GM23338 (cell line): ENCODE results near the gene TOP2A. TPM values are rescaled to one million over a fixed set of nuclear protein-coding genes. Genes with fewer than 3 reads are reported as not detected.
"Not testable (repeated sequence)": the region's sequence is repeated elsewhere in the genome, so short reads cannot be mapped to it uniquely, and the experiment has no call there.

ENCODE experiments used
- ATAC-seq: fragments of 200-7000 bp; cut with Tn5 transposase; 3 replicates; pipeline ENCODE4 v1.9.1; 2020
- DNase-seq: peaks from one replicate; pipeline ENCODE4 v3.0.0-alpha.2; 2015; ENCODE audit warnings: low spot score
- H2AFZ ChIP-seq: fragments of 200-600 bp; sonication (generic); 2 replicates; pipeline ENCODE4 v1.8.0; 2016; ENCODE audit warnings: antibody characterized with exemption, mild to moderate bottlenecking, moderate library complexity
- H3F3A ChIP-seq: fragments of 200-600 bp; sonication (generic); replicated peaks from 2 replicates; pipeline ENCODE4 v1.8.0; 2017; ENCODE audit warnings: antibody characterized with exemption, mixed run types, low read depth
- H3K27ac ChIP-seq: fragments of 200-600 bp; sonication (generic); 2 replicates; pipeline ENCODE4 v1.6.1; 2016; ENCODE audit warnings: low read depth
- H3K27me3 ChIP-seq: fragments of 200-600 bp; sonication (generic); 2 replicates; pipeline ENCODE4 v1.8.0; 2016; ENCODE audit warnings: mild to moderate bottlenecking, mixed run types, moderate library complexity; ENCODE audit not compliant: insufficient read depth
- H3K36me3 ChIP-seq: fragments of 200-600 bp; sonication (generic); 2 replicates; pipeline ENCODE4 v1.8.0; 2016; ENCODE audit warnings: mild to moderate bottlenecking; ENCODE audit not compliant: insufficient read depth
- H3K4me1 ChIP-seq: fragments of 200-600 bp; sonication (generic); 2 replicates; pipeline ENCODE4 v1.8.0; 2016; ENCODE audit warnings: mild to moderate bottlenecking, moderate library complexity; ENCODE audit not compliant: insufficient read depth
- H3K4me2 ChIP-seq: fragments of 200-600 bp; sonication (generic); 2 replicates; pipeline ENCODE4 v1.7.1; 2017; ENCODE audit warnings: mixed run types
- H3K4me3 ChIP-seq: fragments of 200-600 bp; sonication (generic); 2 replicates; pipeline ENCODE4 v1.6.1; 2016; ENCODE audit warnings: mixed run types
- H3K79me2 ChIP-seq: fragments of 200-600 bp; sonication (generic); replicated peaks from 2 replicates; pipeline ENCODE4 v1.8.0; 2017; ENCODE audit warnings: mild to moderate bottlenecking; ENCODE audit not compliant: insufficient read depth
- H3K9me2 ChIP-seq: fragments of 200-600 bp; sonication (generic); 2 replicates; pipeline ENCODE4 v1.8.0; 2017; ENCODE audit not compliant: insufficient read depth
- H4K20me1 ChIP-seq: fragments of 200-600 bp; sonication (generic); replicated peaks from 2 replicates; pipeline ENCODE4 v1.8.0; 2017; ENCODE audit warnings: mild to moderate bottlenecking; ENCODE audit not compliant: insufficient read depth
- H3K27ac Mint-ChIP-seq: 2 replicates; pipeline ENCODE4 v1.8.0; 2020; ENCODE audit warnings: inconsistent platforms, mild to moderate bottlenecking, moderate library complexity, mixed read lengths
- H3K27me3 Mint-ChIP-seq: 3 replicates; pipeline ENCODE4 v1.8.0; 2022; ENCODE audit warnings: low read depth, mild to moderate bottlenecking, moderate library complexity, mixed read lengths, inconsistent platforms; ENCODE audit not compliant: insufficient read depth, poor library complexity
- H3K36me3 Mint-ChIP-seq: 3 replicates; pipeline ENCODE4 v1.8.0; 2021; ENCODE audit warnings: low read depth, mild to moderate bottlenecking, inconsistent platforms, moderate library complexity, mixed read lengths
- H3K4me1 Mint-ChIP-seq: 3 replicates; pipeline ENCODE4 v1.8.0; 2020; ENCODE audit warnings: mild to moderate bottlenecking, inconsistent platforms, mixed read lengths
- H3K4me3 Mint-ChIP-seq: 3 replicates; pipeline ENCODE4 v1.8.0; 2021; ENCODE audit warnings: moderate library complexity, mild to moderate bottlenecking, inconsistent platforms, mixed read lengths
- H3K9me3 Mint-ChIP-seq: 3 replicates; pipeline ENCODE4 v1.8.0; 2020; ENCODE audit warnings: moderate library complexity, mild to moderate bottlenecking, inconsistent platforms, mixed read lengths
- CREB1 ChIP-seq: fragments of 250-450 bp; sonication (Bioruptor Pico); IDR thresholded peaks from 2 replicates; pipeline ENCODE4 v1.5.0; 2020; ENCODE audit warnings: low read depth, mild to moderate bottlenecking, moderate library complexity
- EZH2 ChIP-seq: fragments of 200-600 bp; sonication (generic); IDR thresholded peaks from one replicate; pipeline ENCODE4 v1.8.0; 2017; ENCODE audit warnings: antibody characterized with exemption, mild to moderate bottlenecking, low read depth; ENCODE audit not compliant: unreplicated experiment
- EZH2phosphoT487 ChIP-seq: fragments of 200-600 bp; sonication (generic); IDR thresholded peaks from one replicate; pipeline ENCODE4 v1.8.1; 2018; ENCODE audit warnings: antibody characterized with exemption; ENCODE audit not compliant: unreplicated experiment
- POLR2AphosphoS5 ChIP-seq: IDR thresholded peaks from 2 replicates; pipeline ENCODE4 v1.6.1; 2016; ENCODE audit warnings: antibody characterized with exemption, low read depth
- STAT1 ChIP-seq: IDR thresholded peaks from one replicate; pipeline ENCODE4 v1.6.1; 2016; ENCODE audit warnings: antibody characterized with exemption; ENCODE audit not compliant: unreplicated experiment
- ZNF331 ChIP-seq: fragments of 250-450 bp; sonication (Bioruptor Pico); IDR thresholded peaks from 2 replicates; pipeline ENCODE4 v1.5.0; 2020; ENCODE audit warnings: low read depth, mild to moderate bottlenecking, moderate library complexity
- polyA plus RNA-seq: library from polyadenylated mRNA; unstranded; fragments of >200 nt; fragmentation: Nextera tagmentation; extraction: Ambion mirVana; gene quantifications from 2 replicates; pipeline ENCODE4 v1.2.1, GENCODE V29; 2016
- total RNA-seq: library from RNA; depleted of rRNA; stranded (reverse); fragments of >200 nt; shearing (Covaris generic); gene quantifications from 2 replicates; pipeline ENCODE4 v1.2.3, GENCODE V29; 2014
- TF ChIP-seq, protein P1 (sequence below), 2 experiments: fragments of 200-600 bp in 1 of 2; sonication (generic) in 1 of 2; conservative IDR thresholded peaks; 2 replicates each; pipeline versions ENCODE4 v1.5.1 to v1.6.1; 2016 to 2017; ENCODE audit warnings: antibody characterized with exemption in 2 of 2, low read depth in 2 of 2, mild to moderate bottlenecking in 2 of 2, moderate library complexity in 1 of 2
- TF ChIP-seq, protein P2 (sequence below): IDR thresholded peaks from one replicate; pipeline ENCODE4 v1.6.1; 2018; ENCODE audit warnings: antibody characterized with exemption; ENCODE audit not compliant: unreplicated experiment

Gene TOP2A
- total and polyA plus RNA-seq, 2 experiments from 2014 or later = 263 to 442 TPM

DNA sequence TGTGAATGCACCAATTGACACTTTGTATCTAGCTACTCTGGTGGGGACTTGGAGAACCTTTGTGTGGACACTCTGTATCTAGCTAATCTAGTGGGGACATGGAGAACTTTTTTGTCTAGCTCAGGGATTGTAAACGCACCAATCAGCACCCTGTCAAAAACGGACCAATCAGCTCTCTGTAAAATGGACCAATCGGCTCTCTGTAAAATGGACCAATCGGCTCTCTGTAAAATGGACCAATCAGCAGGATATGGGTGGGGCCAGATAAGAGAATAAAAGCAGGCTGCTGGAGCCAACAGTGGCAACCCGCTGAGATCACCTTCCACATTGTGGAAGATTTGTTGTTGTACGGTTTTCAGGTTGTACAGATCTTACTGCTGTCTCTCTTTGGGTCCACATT is 41.2 kb downstream of the TOP2A start:
- not testable (repeated sequence) for DNase-seq, H3K79me2 ChIP-seq, H4K20me1 ChIP-seq, H3K4me1 Mint-ChIP-seq, H3K36me3 Mint-ChIP-seq, H3K4me3 ChIP-seq, H3K36me3 ChIP-seq, H3K4me3 Mint-ChIP-seq, H3K9me2 ChIP-seq, H3F3A ChIP-seq, H3K27me3 ChIP-seq, H3K4me1 ChIP-seq, H3K4me2 ChIP-seq, H3K27ac Mint-ChIP-seq, H3K27ac ChIP-seq, H3K9me3 Mint-ChIP-seq, ATAC-seq
- H3K27me3 Mint-ChIP-seq = peaks cover 12% of the 10 kb centered on the region
- H2AFZ ChIP-seq = peak overlapping the region; percentile 86

GRCh38 chr17:40375786-40376185 is 41.9 kb downstream of the TOP2A start:
- H3K4me3 ChIP-seq, H3K4me1 Mint-ChIP-seq, H3K79me2 ChIP-seq, ATAC-seq, H3K4me3 Mint-ChIP-seq, H3K27me3 ChIP-seq, H4K20me1 ChIP-seq, H3K27ac ChIP-seq, H3K4me1 ChIP-seq, H3K9me2 ChIP-seq, H3F3A ChIP-seq, H3K4me2 ChIP-seq, H3K27ac Mint-ChIP-seq, H2AFZ ChIP-seq, DNase-seq, H3K36me3 ChIP-seq: not testable (repeated sequence)
- H3K27me3 Mint-ChIP-seq = peaks cover 12% of the 10 kb centered on the region
- peaks cover 11% of the 10 kb centered on the region; the same call in 2 of the 3 replicates for H3K36me3 Mint-ChIP-seq
- peaks cover 14% of the 10 kb centered on the region for H3K9me3 Mint-ChIP-seq

- Histone ChIP-seq H3K9me2 (no peaks in the 10 kb centered on the region), H3K4me1 (peaks cover 7% of the 10 kb centered on the region; the same call in 1 of the 2 replicates), H3K4me2 (peak overlapping the region; percentile 51; the same call in 1 of the 2 replicates), H4K20me1 (no peaks in the 10 kb centered on the region), H3K27me3 (no peaks in the 10 kb centered on the region), H3K79me2 (no peaks in the 10 kb centered on the region), H2AFZ (no peak overlapping the region; the same call in 1 of the 2 replicates), H3K27ac (no peak overlapping the region), H3K4me3 (no peak overlapping the region), H3F3A (peaks cover 8% of the 10 kb centered on the region; the same call in 1 of the 2 replicates), H3K36me3 (no peaks in the 10 kb centered on the region)
- no peak for TF ChIP-seq STAT1
- no peak for TF ChIP-seq CREB1
- TF ChIP-seq EZH2 = no peak
- no peak for TF ChIP-seq ZNF331 (CRISPR knock-in tag)
- Mint-ChIP-seq H3K27ac (no peak overlapping the region), H3K36me3 (peaks cover 11% of the 10 kb centered on the region; the same call in 2 of the 3 replicates), H3K27me3 (peaks cover 12% of the 10 kb centered on the region), H3K4me1 (peaks cover 7% of the 10 kb centered on the region), H3K9me3 (peaks cover 14% of the 10 kb centered on the region), H3K4me3 (no peak overlapping the region)
- DNase-seq (peak; percentile 48), ATAC-seq (peak; percentile 46)
These were observed 42.7 kb downstream of the TOP2A start for GRCh38 chr17:40374821-40375498.

DNA sequence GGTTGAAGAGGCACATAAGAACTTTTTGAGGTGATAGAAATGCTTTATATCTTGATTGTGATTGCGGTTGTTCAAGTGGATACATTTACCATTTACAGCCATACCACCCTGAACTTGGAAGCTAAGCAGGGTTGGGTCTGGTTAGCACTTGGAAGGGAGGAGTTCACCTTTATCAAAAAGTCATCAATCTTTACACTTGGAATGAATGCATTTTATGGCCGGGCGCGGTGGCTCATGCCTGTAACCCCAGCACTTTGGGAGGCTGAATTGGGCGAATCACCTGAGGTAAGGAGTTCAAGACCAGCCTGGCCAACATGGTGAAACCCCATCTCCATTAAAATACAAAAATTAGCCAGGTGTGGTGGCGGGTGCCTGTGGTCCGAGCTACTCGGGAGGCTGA is 43.7 kb downstream of the TOP2A start:
- H3K27me3 ChIP-seq = no peaks in the 10 kb centered on the region
- no peaks in the 10 kb centered on the region for H3K79me2 ChIP-seq
- peaks cover 14% of the 10 kb centered on the region for H3K9me3 Mint-ChIP-seq
- H3K4me1 Mint-ChIP-seq = peaks cover 7% of the 10 kb centered on the region
- H3K9me2 ChIP-seq = no peaks in the 10 kb centered on the region
- H3K4me1 ChIP-seq = peaks cover 7% of the 10 kb centered on the region; the same call in 1 of the 2 replicates
- H3K4me3 Mint-ChIP-seq = no peak overlapping the region
- peaks cover 8% of the 10 kb centered on the region; the same call in 1 of the 2 replicates for H3F3A ChIP-seq
- H3K27me3 Mint-ChIP-seq = peaks cover 15% of the 10 kb centered on the region
- no peak overlapping the region for H2AFZ ChIP-seq
- H3K36me3 ChIP-seq = no peaks in the 10 kb centered on the region
- H3K27ac Mint-ChIP-seq = no peak overlapping the region
- peaks cover 11% of the 10 kb centered on the region; the same call in 2 of the 3 replicates for H3K36me3 Mint-ChIP-seq
- H3K27ac ChIP-seq = no peak overlapping the region
- no peak overlapping the region for H3K4me3 ChIP-seq
- ATAC-seq (no peak), DNase-seq (no peak)
- H3K4me2 ChIP-seq = no peak overlapping the region
- H4K20me1 ChIP-seq = no peaks in the 10 kb centered on the region
- TF ChIP-seq POLR2AphosphoS5 (no peak), EZH2 (no peak), ZNF331 (CRISPR knock-in tag) (no peak), CREB1 (no peak), EZH2phosphoT487 (no peak)
- TF ChIP-seq, protein P1, sequence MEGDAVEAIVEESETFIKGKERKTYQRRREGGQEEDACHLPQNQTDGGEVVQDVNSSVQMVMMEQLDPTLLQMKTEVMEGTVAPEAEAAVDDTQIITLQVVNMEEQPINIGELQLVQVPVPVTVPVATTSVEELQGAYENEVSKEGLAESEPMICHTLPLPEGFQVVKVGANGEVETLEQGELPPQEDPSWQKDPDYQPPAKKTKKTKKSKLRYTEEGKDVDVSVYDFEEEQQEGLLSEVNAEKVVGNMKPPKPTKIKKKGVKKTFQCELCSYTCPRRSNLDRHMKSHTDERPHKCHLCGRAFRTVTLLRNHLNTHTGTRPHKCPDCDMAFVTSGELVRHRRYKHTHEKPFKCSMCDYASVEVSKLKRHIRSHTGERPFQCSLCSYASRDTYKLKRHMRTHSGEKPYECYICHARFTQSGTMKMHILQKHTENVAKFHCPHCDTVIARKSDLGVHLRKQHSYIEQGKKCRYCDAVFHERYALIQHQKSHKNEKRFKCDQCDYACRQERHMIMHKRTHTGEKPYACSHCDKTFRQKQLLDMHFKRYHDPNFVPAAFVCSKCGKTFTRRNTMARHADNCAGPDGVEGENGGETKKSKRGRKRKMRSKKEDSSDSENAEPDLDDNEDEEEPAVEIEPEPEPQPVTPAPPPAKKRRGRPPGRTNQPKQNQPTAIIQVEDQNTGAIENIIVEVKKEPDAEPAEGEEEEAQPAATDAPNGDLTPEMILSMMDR (conservative IDR thresholded peaks at IDR 0.05; ENCODE audit: low read depth in 2 of 2) = no peak
- TF ChIP-seq, protein P2, sequence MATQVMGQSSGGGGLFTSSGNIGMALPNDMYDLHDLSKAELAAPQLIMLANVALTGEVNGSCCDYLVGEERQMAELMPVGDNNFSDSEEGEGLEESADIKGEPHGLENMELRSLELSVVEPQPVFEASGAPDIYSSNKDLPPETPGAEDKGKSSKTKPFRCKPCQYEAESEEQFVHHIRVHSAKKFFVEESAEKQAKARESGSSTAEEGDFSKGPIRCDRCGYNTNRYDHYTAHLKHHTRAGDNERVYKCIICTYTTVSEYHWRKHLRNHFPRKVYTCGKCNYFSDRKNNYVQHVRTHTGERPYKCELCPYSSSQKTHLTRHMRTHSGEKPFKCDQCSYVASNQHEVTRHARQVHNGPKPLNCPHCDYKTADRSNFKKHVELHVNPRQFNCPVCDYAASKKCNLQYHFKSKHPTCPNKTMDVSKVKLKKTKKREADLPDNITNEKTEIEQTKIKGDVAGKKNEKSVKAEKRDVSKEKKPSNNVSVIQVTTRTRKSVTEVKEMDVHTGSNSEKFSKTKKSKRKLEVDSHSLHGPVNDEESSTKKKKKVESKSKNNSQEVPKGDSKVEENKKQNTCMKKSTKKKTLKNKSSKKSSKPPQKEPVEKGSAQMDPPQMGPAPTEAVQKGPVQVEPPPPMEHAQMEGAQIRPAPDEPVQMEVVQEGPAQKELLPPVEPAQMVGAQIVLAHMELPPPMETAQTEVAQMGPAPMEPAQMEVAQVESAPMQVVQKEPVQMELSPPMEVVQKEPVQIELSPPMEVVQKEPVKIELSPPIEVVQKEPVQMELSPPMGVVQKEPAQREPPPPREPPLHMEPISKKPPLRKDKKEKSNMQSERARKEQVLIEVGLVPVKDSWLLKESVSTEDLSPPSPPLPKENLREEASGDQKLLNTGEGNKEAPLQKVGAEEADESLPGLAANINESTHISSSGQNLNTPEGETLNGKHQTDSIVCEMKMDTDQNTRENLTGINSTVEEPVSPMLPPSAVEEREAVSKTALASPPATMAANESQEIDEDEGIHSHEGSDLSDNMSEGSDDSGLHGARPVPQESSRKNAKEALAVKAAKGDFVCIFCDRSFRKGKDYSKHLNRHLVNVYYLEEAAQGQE = no peak
